Fibroblast of gingiva (primary cell): ENCODE measurements around the gene KRT86.
"Not testable (repeated sequence)": the region's sequence is repeated elsewhere in the genome, so short reads cannot be mapped to it uniquely, and the experiment has no call there.

Source experiments
- DNase-seq: peaks from one replicate; pipeline ENCODE4 v3.0.0-alpha.2; 2011; ENCODE audit warnings: low read depth

The KRT86 gene

DNA sequence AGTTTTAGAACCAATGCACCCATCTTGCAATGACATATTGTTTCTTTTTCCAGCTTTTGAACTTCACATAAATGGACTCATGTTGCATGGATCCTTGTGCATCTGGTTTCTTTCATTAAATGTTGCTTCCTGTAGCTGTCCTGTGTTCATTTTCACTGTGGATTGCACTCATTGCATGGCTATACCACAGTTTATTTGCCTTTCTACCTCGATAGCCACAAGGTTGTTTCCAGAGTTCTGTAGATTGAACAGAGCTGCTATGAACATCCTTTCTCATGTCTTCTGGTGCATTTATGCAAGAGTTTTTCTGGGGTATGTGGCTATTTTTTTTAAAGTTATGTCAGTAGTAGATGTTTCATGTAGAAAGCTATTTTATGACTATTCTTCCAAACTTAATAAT, 20.4 kb downstream of the KRT86 start:
- no peak for DNase-seq

DNA sequence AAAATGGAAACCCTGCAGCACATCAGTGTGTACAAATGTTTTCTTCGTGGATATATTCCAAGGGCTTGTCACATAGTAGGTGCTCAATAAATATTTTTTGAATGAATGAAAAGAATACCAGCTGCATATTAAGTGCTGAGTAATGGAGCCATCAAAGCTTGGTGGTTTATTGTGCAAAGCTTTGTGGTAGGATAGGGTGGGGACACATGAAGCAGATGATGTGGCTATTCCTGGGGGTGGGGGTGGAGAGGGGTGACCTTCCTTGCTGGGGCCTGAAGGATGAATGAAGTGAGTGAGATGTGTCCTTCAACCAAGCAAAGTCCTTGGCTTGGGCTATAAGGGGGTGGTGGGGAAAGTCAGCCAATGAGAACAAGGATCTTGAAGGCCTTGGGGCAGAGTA, 21.2 kb downstream of the KRT86 start:
- no peak for DNase-seq

DNA sequence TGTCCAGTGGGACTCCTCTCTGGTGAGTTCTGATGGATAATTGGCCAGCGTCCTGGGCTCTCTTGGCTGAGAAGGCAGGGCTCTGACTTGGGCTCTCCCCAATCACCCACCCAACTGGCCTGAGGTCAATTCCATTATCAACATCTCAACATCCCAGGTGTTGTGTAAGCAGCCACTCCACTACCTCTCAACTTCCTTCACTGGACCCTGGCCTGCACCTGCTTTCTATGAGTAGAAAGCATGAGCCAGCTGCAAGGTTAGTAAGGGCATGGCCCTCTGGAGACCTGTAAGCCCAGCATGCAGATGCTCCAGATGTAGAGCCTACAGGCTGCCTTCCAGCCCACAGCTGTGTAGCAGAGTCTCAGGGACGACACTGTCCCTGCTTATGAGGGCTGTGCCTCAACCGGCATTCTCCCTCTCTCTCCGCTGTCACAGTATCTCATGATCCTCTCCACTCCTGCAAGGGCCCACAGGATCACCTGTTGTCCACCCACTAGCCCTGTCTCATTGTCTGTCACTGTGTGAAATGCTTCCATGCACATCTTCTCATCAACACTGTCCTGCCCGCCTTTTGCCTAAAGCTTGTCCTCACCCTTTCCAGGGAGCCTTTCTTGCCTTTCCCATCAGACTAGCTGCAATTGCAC, 22.2 kb downstream of the KRT86 start:
- DNase-seq: no peak

DNA sequence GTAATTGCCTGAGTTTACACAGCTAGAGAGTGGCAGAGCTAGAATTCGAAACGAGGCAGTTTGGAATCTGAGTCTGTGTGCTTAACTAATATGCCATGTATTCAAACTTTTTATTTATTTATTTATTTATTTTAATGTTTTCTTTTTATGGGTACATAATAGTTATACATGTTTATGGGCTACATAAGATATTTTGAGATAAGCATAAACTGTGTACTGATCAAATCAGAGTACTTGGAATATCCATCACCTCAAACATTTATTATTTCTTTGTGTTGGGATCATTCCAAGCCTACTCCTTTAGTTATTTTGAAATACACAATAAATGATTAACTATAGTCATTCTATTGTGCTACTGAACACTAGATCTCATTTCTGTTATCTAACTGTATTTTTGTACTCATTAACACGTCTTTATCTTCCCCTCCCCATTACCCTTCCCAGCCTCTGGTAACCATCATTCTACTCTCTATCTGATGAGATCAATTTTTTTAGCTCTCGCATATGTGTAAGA, 24.3 kb downstream of the KRT86 start:
- no peak for DNase-seq

GRCh38 chr12:52300796-52301691, 26.6 kb downstream of the KRT86 start:
- DNase-seq: no peak

GRCh38 chr12:52301721-52302120, 27.3 kb downstream of the KRT86 start:
- not testable (repeated sequence) for DNase-seq

- DNase-seq: not testable (repeated sequence)
Observed at GRCh38 chr12:52302242-52302914, 27.9 kb downstream of the KRT86 start.

DNA sequence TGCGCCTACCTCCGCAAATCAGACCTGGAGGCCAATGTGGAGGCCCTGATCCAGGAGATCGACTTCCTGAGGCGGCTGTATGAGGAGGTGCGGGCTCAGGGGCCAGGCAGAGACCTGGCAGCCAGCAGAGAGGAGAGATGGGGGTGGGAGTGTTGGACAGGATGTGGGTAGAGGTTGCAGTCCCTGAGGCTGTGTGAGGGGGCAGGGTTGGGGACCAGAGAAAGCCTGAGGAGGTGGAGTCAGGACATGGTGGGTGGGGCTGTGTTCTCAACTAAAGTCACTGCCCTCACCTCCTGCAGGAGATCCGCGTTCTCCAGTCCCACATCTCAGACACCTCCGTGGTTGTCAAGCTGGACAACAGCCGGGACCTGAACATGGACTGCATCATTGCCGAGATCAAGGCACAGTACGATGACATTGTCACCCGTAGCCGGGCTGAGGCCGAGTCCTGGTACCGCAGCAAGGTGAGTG, 30.5 kb downstream of the KRT86 start:
- DNase-seq: not testable (repeated sequence)

DNA sequence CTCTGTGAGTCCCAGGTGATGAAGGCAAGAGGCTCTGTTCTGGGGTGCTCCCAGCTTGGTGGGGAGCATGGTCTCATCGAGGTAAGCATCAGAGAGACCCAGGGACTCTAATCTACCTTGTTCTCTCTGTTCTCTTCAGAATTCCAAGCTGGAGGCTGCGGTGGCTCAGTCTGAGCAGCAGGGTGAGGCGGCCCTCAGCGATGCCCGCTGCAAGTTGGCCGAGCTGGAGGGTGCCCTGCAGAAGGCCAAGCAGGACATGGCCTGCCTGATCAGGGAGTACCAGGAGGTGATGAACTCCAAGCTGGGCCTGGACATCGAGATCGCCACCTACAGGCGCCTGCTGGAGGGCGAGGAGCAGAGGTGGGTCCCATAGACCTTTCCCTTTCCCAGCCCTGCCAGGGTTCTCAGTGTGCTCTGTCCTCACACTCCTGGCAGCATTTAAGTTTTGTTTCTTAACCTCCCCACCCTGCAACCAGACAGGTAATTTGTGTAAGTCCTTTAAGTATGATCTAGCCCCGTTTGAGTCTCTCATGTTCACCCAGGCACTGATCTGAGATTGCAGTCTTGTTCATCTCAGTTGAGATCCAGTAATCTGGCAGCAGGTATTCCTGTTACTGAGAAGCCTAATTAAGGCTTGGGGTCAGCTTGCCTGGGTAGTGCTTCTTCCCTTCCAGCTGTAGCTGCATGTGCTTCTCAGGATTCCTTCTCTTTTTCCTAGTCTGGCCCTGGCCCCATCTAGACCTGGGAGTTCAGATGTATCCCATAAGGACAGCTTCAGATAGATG, 31.7 kb downstream of the KRT86 start:
- no peak for DNase-seq

DNA sequence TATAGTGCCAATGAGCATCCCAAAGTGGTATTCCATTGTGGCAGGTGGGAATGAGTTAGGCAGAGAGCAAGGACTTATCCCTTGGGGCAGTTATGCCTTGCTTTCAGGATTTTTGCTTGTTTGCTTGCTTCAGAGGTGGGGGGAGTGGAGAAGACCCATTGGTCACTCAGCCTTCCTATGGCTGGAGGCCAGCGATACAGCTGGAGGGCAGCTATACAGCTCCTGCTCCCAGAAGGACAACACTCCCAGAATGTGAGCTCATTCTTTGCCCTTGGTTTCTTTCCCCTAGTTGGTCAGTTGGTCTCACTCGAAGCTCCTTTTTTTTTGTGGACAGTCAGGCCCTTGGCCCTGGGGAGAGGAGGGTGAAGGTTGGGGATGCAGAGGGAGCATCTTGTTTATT, 32.3 kb downstream of the KRT86 start:
- DNase-seq: no peak

- DNase-seq: peak; percentile 51
Observed at GRCh38 chr12:52307836-52308805, 33.7 kb downstream of the KRT86 start.

GRCh38 chr12:52308806-52309425, 34.5 kb downstream of the KRT86 start:
- no peak for DNase-seq

- DNase-seq: no peak
Observed at GRCh38 chr12:52310622-52311284, 36.3 kb downstream of the KRT86 start.

DNA sequence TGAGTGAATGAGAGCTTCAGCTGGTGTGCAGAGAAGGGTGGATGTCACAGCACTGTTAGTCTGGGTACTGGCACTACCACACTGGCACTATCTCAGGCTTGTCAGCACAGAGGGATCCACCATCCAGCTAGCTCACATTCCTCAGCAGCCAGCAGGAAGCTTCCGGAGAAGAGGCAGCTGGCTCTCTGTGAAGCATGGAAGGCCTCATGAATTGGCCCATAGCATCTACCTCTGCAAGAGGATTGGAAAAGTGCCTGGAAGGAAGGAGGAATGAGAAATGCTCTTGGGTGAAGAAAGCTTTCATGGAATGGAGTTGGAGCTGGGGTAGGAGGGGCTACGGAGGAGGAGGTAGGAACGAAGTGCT, 36.8 kb downstream of the KRT86 start:
- DNase-seq: no peak

- DNase-seq: no peak
Observed at GRCh38 chr12:52312086-52312485, 37.6 kb downstream of the KRT86 start.

GRCh38 chr12:52313461-52313860, 39.0 kb downstream of the KRT86 start:
- no peak for DNase-seq

DNA sequence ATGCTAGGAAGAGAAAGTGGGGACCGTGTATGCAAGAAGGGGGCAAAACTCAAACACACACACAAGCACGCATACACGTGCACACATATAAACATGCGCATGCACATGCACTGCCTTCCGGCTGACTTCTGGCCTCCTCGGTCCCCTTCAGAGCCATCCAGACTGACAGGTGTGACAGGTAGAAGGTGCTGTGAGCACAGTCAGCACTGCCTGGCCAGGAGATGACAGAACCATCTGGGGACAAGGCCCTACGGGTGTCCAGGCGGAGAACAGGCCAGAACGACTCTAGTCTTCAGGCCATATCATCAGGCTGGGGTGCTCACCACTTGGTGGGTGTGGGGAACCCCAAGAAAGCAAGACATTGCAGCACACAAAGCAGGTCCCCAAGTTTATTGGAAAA, 39.5 kb downstream of the KRT86 start:
- no peak for DNase-seq

DNA sequence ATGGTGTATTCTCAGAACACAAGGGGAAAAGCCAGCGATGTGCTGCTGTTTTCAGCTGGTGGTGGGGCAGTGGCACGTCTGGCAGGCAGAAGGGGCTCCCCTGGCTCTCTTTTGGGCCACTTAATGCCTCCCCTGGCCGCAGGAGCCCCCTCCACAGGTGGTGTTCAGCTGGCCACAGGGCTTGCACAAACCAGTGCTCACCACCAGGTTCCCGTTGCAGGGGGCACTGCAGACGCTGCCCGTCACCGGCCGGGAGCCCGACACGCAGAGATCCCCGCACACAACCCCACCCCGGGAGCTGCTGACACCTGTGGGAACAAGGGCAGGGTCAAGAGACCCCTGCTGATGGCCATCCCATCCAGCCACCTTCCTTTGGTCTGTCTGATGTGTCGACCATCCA, 40.1 kb downstream of the KRT86 start:
- no peak for DNase-seq

GRCh38 chr12:52315721-52316120, 41.3 kb downstream of the KRT86 start:
- not testable (repeated sequence) for DNase-seq

DNA sequence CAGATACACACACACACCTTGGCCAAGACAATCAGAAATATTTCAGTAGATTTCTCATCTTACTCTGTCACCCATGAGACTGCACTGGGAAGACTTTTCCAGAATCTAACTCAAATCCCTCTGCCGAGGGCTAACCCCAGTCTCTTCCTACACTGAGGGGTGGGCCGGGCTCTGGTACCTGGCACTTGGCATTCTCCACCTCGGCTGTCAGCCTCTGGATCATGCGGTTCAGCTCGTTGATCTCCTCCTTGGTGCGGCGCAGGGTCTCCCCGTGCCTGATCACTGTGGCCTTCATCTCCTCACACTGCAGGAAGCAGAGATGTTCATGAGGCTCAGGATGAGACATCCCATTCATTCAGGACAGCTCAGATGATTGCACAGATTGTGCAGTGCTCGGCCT, 41.8 kb downstream of the KRT86 start:
- DNase-seq: no peak
